Keratinocyte (primary cell): ENCODE data around the gene NT5DC4.
A peak's percentile ranks its signal among the peaks of the same experiment; 100 is the strongest.

Experiments
- EZH2 ChIP-seq: IDR thresholded peaks from one replicate; pipeline ENCODE4 v1.6.1; 2012; ENCODE audit warnings: inconsistent platforms, mild to moderate bottlenecking, low read length, moderate library complexity
- TF ChIP-seq, protein P1 (sequence below), 3 experiments: IDR thresholded peaks in 1 of 3; conservative IDR thresholded peaks in 1 of 3; optimal IDR thresholded peaks in 1 of 3; 2 replicates in 2 of 3; 3 replicates in 1 of 3; pipeline versions ENCODE3 to v1.5.1; 2011; ENCODE audit warnings: low read length in 3 of 3, mild to moderate bottlenecking in 3 of 3, moderate library complexity in 2 of 3, control low read depth in 1 of 3, inconsistent platforms in 1 of 3; ENCODE audit not compliant: insufficient read depth in 2 of 3; ENCODE audit errors: extremely low read depth in 1 of 3

DNA sequence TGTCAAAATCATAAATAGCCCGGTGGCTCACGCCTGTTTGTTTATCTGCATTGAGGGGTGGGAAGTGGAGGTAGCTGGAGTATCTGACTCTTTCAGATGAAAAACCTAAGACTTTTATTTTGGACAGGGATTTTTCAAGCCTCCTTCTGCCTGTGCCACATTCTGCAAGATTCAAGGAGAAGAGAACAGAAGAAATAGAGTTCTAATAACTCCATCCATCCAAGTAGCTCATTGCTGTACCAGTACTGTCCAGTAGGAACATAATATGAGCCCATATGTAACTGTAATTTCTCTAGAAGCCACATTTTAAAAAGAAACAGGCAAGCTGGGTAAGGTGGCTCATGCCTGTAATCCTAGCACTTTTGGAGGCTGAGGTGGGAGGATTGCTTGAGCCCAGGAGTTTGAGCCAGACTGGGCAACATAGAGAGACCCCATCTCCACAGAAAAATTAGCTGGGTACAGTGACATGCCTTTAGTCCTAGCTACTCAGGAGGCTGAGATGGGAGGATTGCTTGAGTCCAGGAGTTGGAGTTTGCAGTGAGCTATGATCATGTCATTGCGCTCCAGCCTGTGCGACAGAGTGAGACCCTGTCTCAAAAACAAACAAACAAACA lies 35.4 kb upstream of the NT5DC4 start:
- TF ChIP-seq, protein P1, sequence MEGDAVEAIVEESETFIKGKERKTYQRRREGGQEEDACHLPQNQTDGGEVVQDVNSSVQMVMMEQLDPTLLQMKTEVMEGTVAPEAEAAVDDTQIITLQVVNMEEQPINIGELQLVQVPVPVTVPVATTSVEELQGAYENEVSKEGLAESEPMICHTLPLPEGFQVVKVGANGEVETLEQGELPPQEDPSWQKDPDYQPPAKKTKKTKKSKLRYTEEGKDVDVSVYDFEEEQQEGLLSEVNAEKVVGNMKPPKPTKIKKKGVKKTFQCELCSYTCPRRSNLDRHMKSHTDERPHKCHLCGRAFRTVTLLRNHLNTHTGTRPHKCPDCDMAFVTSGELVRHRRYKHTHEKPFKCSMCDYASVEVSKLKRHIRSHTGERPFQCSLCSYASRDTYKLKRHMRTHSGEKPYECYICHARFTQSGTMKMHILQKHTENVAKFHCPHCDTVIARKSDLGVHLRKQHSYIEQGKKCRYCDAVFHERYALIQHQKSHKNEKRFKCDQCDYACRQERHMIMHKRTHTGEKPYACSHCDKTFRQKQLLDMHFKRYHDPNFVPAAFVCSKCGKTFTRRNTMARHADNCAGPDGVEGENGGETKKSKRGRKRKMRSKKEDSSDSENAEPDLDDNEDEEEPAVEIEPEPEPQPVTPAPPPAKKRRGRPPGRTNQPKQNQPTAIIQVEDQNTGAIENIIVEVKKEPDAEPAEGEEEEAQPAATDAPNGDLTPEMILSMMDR (optimal IDR thresholded peaks at IDR 0.05 in 1 of 3, IDR thresholded peaks at IDR 0.05 in 1 of 3, conservative IDR thresholded peaks at IDR 0.05 in 1 of 3; ENCODE audit: extremely low read depth in 1 of 3, insufficient read depth in 2 of 3, low read length in 3 of 3): peak in 1 of 3 experiments; percentile 1
- TF ChIP-seq EZH2: no peak
